HCT116 (cell line): Measurements from ENCODE around the gene FUCA2. TPM values are rescaled to one million over a fixed set of nuclear protein-coding genes. Genes with fewer than 3 reads are reported as not detected.

Experiments
- ATAC-seq: fragments of 200-7000 bp; cut with Tn5 transposase; 2 replicates; pipeline ENCODE4 v1.9.1; 2020; ENCODE audit warnings: mild to moderate bottlenecking, moderate library complexity
- BruUV-seq: library from RNA; stranded (reverse); fragments of 400-500 nt; replicated peaks from 2 replicates; lab custom pipeline; 2021; lab: Mats Ljungman, UMichigan
- CTCF ChIA-PET: fragments of 300-600 bp; sonication (Branson Sonifier 250); formaldehyde crosslinking; loops from one replicate; lab custom pipeline; 2021; ENCODE audit warnings: antibody characterized with exemption; lab: Charles Lee
- POLR2A ChIA-PET: fragments of 300-600, 350-600 bp; sonication (Branson Sonifier 250); formaldehyde crosslinking; loops from one replicate; lab custom pipeline; 2021; ENCODE audit warnings: antibody characterized with exemption; lab: Charles Lee
- RAD21 ChIA-PET, 2 experiments: fragments of 300-600 bp; sonication (Branson Sonifier 250); formaldehyde crosslinking; loops; one replicate each; lab custom pipeline; 2023; ENCODE audit warnings: low total read pairs in 2 of 2; ENCODE audit not compliant: uncharacterized antibody in 2 of 2, unreplicated experiment in 2 of 2, low non-redundant PET in 1 of 2; lab: Charles Lee
- DNase-seq: peaks from one replicate; pipeline ENCODE4 v3.0.0-alpha.2; 2010; ENCODE audit warnings: low read depth, low spot score
- H2AFZ ChIP-seq: fragments of 200-600 bp; shearing (Covaris generic), sonication (generic); 2 replicates; pipeline ENCODE4 v1.6.1; 2017; ENCODE audit warnings: low read depth, mixed run types, mixed read lengths, antibody characterized with exemption, low read length; ENCODE audit not compliant: poor library complexity, severe bottlenecking
- H3K27ac ChIP-seq: 2 replicates; pipeline ENCODE4 v1.5.1; 2012; ENCODE audit warnings: low read depth, low read length
- H3K27me3 ChIP-seq: fragments of 200-600 bp; sonication (generic); 2 replicates; pipeline ENCODE4 v1.6.1; 2016; ENCODE audit warnings: mixed run types, low read length, mixed read lengths; ENCODE audit not compliant: insufficient read depth
- H3K36me3 ChIP-seq, 2 experiments: fragments of 200-500 bp in 1 of 2; fragments of 200-600 bp in 1 of 2; sonication (Bioruptor generic) in 1 of 2; sonication (generic) in 1 of 2; 2 replicates each; pipeline versions ENCODE4 v1.5.1 to v1.6.1; 2014 to 2016; ENCODE audit warnings: low read length in 2 of 2, inconsistent platforms in 1 of 2, mixed read lengths in 1 of 2, mixed run types in 1 of 2; ENCODE audit not compliant: insufficient read depth in 2 of 2, control insufficient read depth in 1 of 2
- H3K4me1 ChIP-seq, 2 experiments: fragments of 200-600 bp in 1 of 2; sonication (generic) in 1 of 2; 2 replicates each; pipeline versions ENCODE4 v1.5.1 to v1.6.1; 2012 to 2017; ENCODE audit warnings: low read length in 2 of 2, inconsistent platforms in 1 of 2, mild to moderate bottlenecking in 1 of 2, mixed read lengths in 1 of 2, mixed run types in 1 of 2, moderate library complexity in 1 of 2; ENCODE audit not compliant: insufficient read depth in 2 of 2, control insufficient read depth in 1 of 2
- H3K4me2 ChIP-seq: fragments of 200-600 bp; sonication (generic); 2 replicates; pipeline ENCODE4 v1.6.1; 2017; ENCODE audit warnings: mixed run types, low read length, mixed read lengths
- H3K4me3 ChIP-seq, 2 experiments: fragments of 200-600 bp in 1 of 2; sonication (generic) in 1 of 2; replicated peaks in 1 of 2; 2 replicates each; pipeline ENCODE4 v1.5.1; 2011 to 2016; ENCODE audit warnings: low read length in 2 of 2, control low read depth in 1 of 2, low read depth in 1 of 2, mild to moderate bottlenecking in 1 of 2, mixed read lengths in 1 of 2, mixed run types in 1 of 2
- H3K79me2 ChIP-seq: fragments of 200-600 bp; sonication (generic); 2 replicates; pipeline ENCODE4 v1.6.1; 2017; ENCODE audit warnings: mild to moderate bottlenecking, mixed run types, low read length, moderate library complexity, mixed read lengths; ENCODE audit not compliant: insufficient read depth
- H3K9ac ChIP-seq: fragments of 200-600 bp; sonication (generic); 2 replicates; pipeline ENCODE4 v1.6.1; 2016; ENCODE audit warnings: low read length, mixed read lengths
- H3K9me2 ChIP-seq: fragments of 200-600 bp; sonication (generic), shearing (Covaris generic); 2 replicates; pipeline ENCODE4 v1.6.1; 2017; ENCODE audit warnings: mixed run types, mild to moderate bottlenecking, moderate library complexity; ENCODE audit not compliant: insufficient read depth
- H3K9me3 ChIP-seq, 2 experiments: fragments of 200-500 bp in 1 of 2; fragments of 200-600 bp in 1 of 2; sonication (Bioruptor generic) in 1 of 2; sonication (generic) in 1 of 2; 2 replicates each; pipeline ENCODE4 v1.6.1; 2014 to 2017; ENCODE audit warnings: low read length in 2 of 2, mixed read lengths in 2 of 2, inconsistent platforms in 1 of 2, low read depth in 1 of 2, mild to moderate bottlenecking in 1 of 2, mixed run types in 1 of 2, moderate library complexity in 1 of 2; ENCODE audit not compliant: control insufficient read depth in 1 of 2, insufficient read depth in 1 of 2
- H4K20me1 ChIP-seq: fragments of 200-600 bp; sonication (generic), shearing (Covaris generic); 2 replicates; pipeline ENCODE4 v1.6.1; 2017; ENCODE audit warnings: mixed run types, mild to moderate bottlenecking, moderate library complexity; ENCODE audit not compliant: insufficient read depth
- ATF3 ChIP-seq: IDR thresholded peaks from 2 replicates; pipeline ENCODE4 v1.6.1; 2012
- CEBPB ChIP-seq: IDR thresholded peaks from 2 replicates; pipeline ENCODE4 v1.6.1; 2012; ENCODE audit warnings: low read depth
- CTCF ChIP-seq, 3 experiments: fragments of 200-600 bp in 1 of 3; sonication (generic) in 1 of 3; IDR thresholded peaks in 2 of 3; conservative IDR thresholded peaks in 1 of 3; 2 replicates each; pipeline ENCODE4 v1.5.1; 2012 to 2017; ENCODE audit warnings: low read depth in 2 of 3, low read length in 2 of 3, antibody characterized with exemption in 1 of 3, borderline replicate concordance in 1 of 3, control low read depth in 1 of 3, mild to moderate bottlenecking in 1 of 3, mixed read lengths in 1 of 3, mixed run types in 1 of 3, moderate library complexity in 1 of 3; ENCODE audit not compliant: insufficient read depth in 1 of 3
- EGR1 ChIP-seq: IDR thresholded peaks from 2 replicates; pipeline ENCODE4 v1.6.1; 2012; ENCODE audit warnings: low read depth
- EZH2 ChIP-seq: fragments of 200-600 bp; sonication (generic); IDR thresholded peaks from 2 replicates; pipeline ENCODE4 v1.6.1; 2017; ENCODE audit warnings: antibody characterized with exemption, mixed run types
- EZH2phosphoT487 ChIP-seq: fragments of 200-600 bp; IDR thresholded peaks from 2 replicates; pipeline ENCODE4 v1.6.1; 2018; ENCODE audit warnings: antibody characterized with exemption, borderline replicate concordance
- REST ChIP-seq: IDR thresholded peaks from 2 replicates; pipeline ENCODE4 v1.6.1; 2012; ENCODE audit warnings: low read depth
- SRF ChIP-seq: IDR thresholded peaks from 2 replicates; pipeline ENCODE4 v1.6.1; 2012; ENCODE audit warnings: low read depth
- YY1 ChIP-seq: IDR thresholded peaks from 2 replicates; pipeline ENCODE4 v1.6.1; 2011; ENCODE audit warnings: low read length, low read depth, moderate library complexity, mild to moderate bottlenecking; ENCODE audit not compliant: insufficient replicate concordance; ENCODE audit errors: extremely low read depth
- ZBTB33 ChIP-seq: IDR thresholded peaks from 2 replicates; pipeline ENCODE4 v1.6.1; 2011; ENCODE audit warnings: mild to moderate bottlenecking, low read length, moderate library complexity; ENCODE audit not compliant: insufficient replicate concordance; ENCODE audit errors: extremely low read depth
- ZFX ChIP-seq: fragments of 450-650 bp; IDR thresholded peaks from 2 replicates; pipeline ENCODE4 v1.6.1; 2017
- intact Hi-C: fragments of 100-400 bp; cut with micrococcal nuclease; formaldehyde crosslinking; loops from 2 replicates; pipeline ENCODE4 v1.10.0; 2022
- total RNA-seq: library from RNA; stranded (reverse); gene quantifications from one replicate; pipeline ENCODE4 v1.2.1, GENCODE V29; 2021; ENCODE audit not compliant: unreplicated experiment

The FUCA2 gene
- total RNA-seq, 1 experiment from 2014 or later = 75.4 TPM

GRCh38 chr6:143505111-143505510 lies 6.4 kb downstream of the FUCA2 start:
- Histone ChIP-seq H3K79me2 (peaks cover 35% of the 10 kb centered on the region), H3K4me3 (no peak overlapping the region), H3K36me3 (peaks cover 24 to 30% of the 10 kb centered on the region in 2 experiments; a peak in 3 of 4 replicates), H3K4me2 (no peak overlapping the region), H2AFZ (no peak overlapping the region), H3K9me2 (no peaks in the 10 kb centered on the region), H3K27ac (no peak overlapping the region), H3K9me3 (no peaks in the 10 kb centered on the region), H4K20me1 (no peaks in the 10 kb centered on the region), H3K4me1 (no peaks in the 10 kb centered on the region), H3K9ac (no peak overlapping the region), H3K27me3 (no peaks in the 10 kb centered on the region)
- ChIA-PET CTCF (no interaction called here), POLR2A (no interaction called here), RAD21 (no interaction called here)
- intact Hi-C loops = no loop called here
- ATAC-seq (no peak), DNase-seq (no peak)
- TF ChIP-seq CEBPB = no peak
- TF ChIP-seq SRF = no peak
- TF ChIP-seq EGR1 = no peak
- no peak for TF ChIP-seq ZFX
- no peak for TF ChIP-seq CTCF (IDR thresholded peaks at IDR 0.05 in 2 of 3, conservative IDR thresholded peaks at IDR 0.05 in 1 of 3; ENCODE audit: borderline replicate concordance in 1 of 3, insufficient read depth in 1 of 3, low read depth in 2 of 3, low read length in 2 of 3)
- no peak for TF ChIP-seq ATF3
- TF ChIP-seq ZBTB33 = no peak
- no peak for TF ChIP-seq EZH2phosphoT487
- TF ChIP-seq REST = no peak
- TF ChIP-seq YY1 = no peak
- no peak for TF ChIP-seq EZH2
- BruUV-seq = no TSS peak
